ENCODE results near the gene KLC1.

The KLC1 gene

GRCh38 chr14:103692159-103692558, 63.1 kb downstream of the KLC1 start:
- peaks cover 6 to 9% of the 10 kb centered on the region in 2 donors for H3K4me1 Mint-ChIP-seq (ENCODE audit: low read depth in 2 of 2)
- H3K27ac Mint-ChIP-seq = peak overlapping the region in 1 of 2 donors; percentile 35
- no peaks in the 10 kb centered on the region for H3K27me3 Mint-ChIP-seq
- ATAC-seq (replicated peaks) (no peak), DNase-seq (no peak)
- H3K36me3 Mint-ChIP-seq (ENCODE audit: insufficient read depth) = peaks cover 47% of the 10 kb centered on the region
- H3K9me3 Mint-ChIP-seq = no peaks in the 10 kb centered on the region
- H3K4me3 Mint-ChIP-seq = no peak overlapping the region

GRCh38 chr14:103692871-103693270, 63.9 kb downstream of the KLC1 start:
- no peaks in the 10 kb centered on the region for H3K27me3 Mint-ChIP-seq
- H3K4me3 Mint-ChIP-seq = no peak overlapping the region
- no peak for ATAC-seq (replicated peaks)
- H3K27ac Mint-ChIP-seq = no peak overlapping the region
- no peak for DNase-seq
- peaks cover 40% of the 10 kb centered on the region for H3K36me3 Mint-ChIP-seq (ENCODE audit: insufficient read depth)
- H3K9me3 Mint-ChIP-seq = no peaks in the 10 kb centered on the region
- H3K4me1 Mint-ChIP-seq (ENCODE audit: low read depth in 2 of 2) = peaks cover 6 to 9% of the 10 kb centered on the region in 2 donors

GRCh38 chr14:103693515-103693914, 64.5 kb downstream of the KLC1 start:
- peaks cover 6 to 8% of the 10 kb centered on the region in 2 donors for H3K4me1 Mint-ChIP-seq (ENCODE audit: low read depth in 2 of 2)
- H3K36me3 Mint-ChIP-seq (ENCODE audit: insufficient read depth) = peaks cover 34% of the 10 kb centered on the region
- peak overlapping the region in 1 of 2 donors; percentile 29 for H3K27ac Mint-ChIP-seq

GRCh38 chr14:103694572-103695026, 65.6 kb downstream of the KLC1 start:
- Mint-ChIP-seq H3K4me1 (ENCODE audit: low read depth in 2 of 2) (peaks cover 4 to 8% of the 10 kb centered on the region in 2 donors), H3K27me3 (no peaks in the 10 kb centered on the region), H3K36me3 (ENCODE audit: insufficient read depth) (peaks cover 33% of the 10 kb centered on the region), H3K9me3 (no peaks in the 10 kb centered on the region), H3K4me3 (no peak overlapping the region), H3K27ac (no peak overlapping the region)
- ATAC-seq (replicated peaks) (no peak), DNase-seq (no peak)

More at GRCh38 chr14:103693515-103693914, 64.5 kb downstream of the KLC1 start:
- Mint-ChIP-seq H3K9me3 (no peaks in the 10 kb centered on the region), H3K27me3 (no peaks in the 10 kb centered on the region), H3K4me3 (no peak overlapping the region)
- DNase-seq = no peak
- ATAC-seq (replicated peaks) = no peak

- DNase-seq (no peak), ATAC-seq (replicated peaks) (no peak)
- H3K27me3 Mint-ChIP-seq = no peaks in the 10 kb centered on the region
- peaks cover 3 to 9% of the 10 kb centered on the region in 2 donors for H3K4me1 Mint-ChIP-seq (ENCODE audit: low read depth in 2 of 2)
- no peaks in the 10 kb centered on the region for H3K9me3 Mint-ChIP-seq
- H3K36me3 Mint-ChIP-seq (ENCODE audit: insufficient read depth) = peaks cover 35% of the 10 kb centered on the region
- no peak overlapping the region for H3K27ac Mint-ChIP-seq
- H3K4me3 Mint-ChIP-seq = no peak overlapping the region
Observed at GRCh38 chr14:103695296-103696069, 66.5 kb downstream of the KLC1 start.

GRCh38 chr14:103696070-103696402, 67.0 kb downstream of the KLC1 start:
- Mint-ChIP-seq H3K9me3 (no peaks in the 10 kb centered on the region), H3K27ac (peak overlapping the region in 1 of 2 donors; percentile 29), H3K4me1 (ENCODE audit: low read depth in 2 of 2) (peaks cover 3 to 9% of the 10 kb centered on the region in 2 donors), H3K27me3 (no peaks in the 10 kb centered on the region), H3K4me3 (no peak overlapping the region), H3K36me3 (ENCODE audit: insufficient read depth) (peaks cover 31% of the 10 kb centered on the region)
- DNase-seq (no peak), ATAC-seq (replicated peaks) (no peak)

GRCh38 chr14:103696466-103697071, 67.6 kb downstream of the KLC1 start:
- Mint-ChIP-seq H3K27ac (peak overlapping the region in 1 of 2 donors; percentile 29), H3K36me3 (ENCODE audit: insufficient read depth) (peaks cover 28% of the 10 kb centered on the region)

GRCh38 chr14:103697206-103697602, 68.2 kb downstream of the KLC1 start:
- Mint-ChIP-seq H3K4me3 (no peak overlapping the region), H3K9me3 (no peaks in the 10 kb centered on the region), H3K4me1 (ENCODE audit: low read depth in 2 of 2) (peaks cover 3 to 9% of the 10 kb centered on the region in 2 donors), H3K36me3 (ENCODE audit: insufficient read depth) (peaks cover 31% of the 10 kb centered on the region), H3K27ac (no peak overlapping the region), H3K27me3 (no peaks in the 10 kb centered on the region)
- DNase-seq (no peak), ATAC-seq (replicated peaks) (no peak)

More at GRCh38 chr14:103696466-103697071, 67.6 kb downstream of the KLC1 start:
- Mint-ChIP-seq H3K4me1 (ENCODE audit: low read depth in 2 of 2) (peaks cover 3 to 9% of the 10 kb centered on the region in 2 donors), H3K9me3 (no peaks in the 10 kb centered on the region), H3K4me3 (no peak overlapping the region), H3K27me3 (no peaks in the 10 kb centered on the region)
- ATAC-seq (replicated peaks) (no peak), DNase-seq (no peak)

GRCh38 chr14:103697603-103698379, 68.8 kb downstream of the KLC1 start:
- H3K4me1 Mint-ChIP-seq (ENCODE audit: low read depth in 2 of 2) = peaks cover 3 to 9% of the 10 kb centered on the region in 2 donors
- DNase-seq (no peak), ATAC-seq (replicated peaks) (no peak)
- H3K4me3 Mint-ChIP-seq = no peak overlapping the region
- no peaks in the 10 kb centered on the region for H3K27me3 Mint-ChIP-seq
- no peaks in the 10 kb centered on the region for H3K9me3 Mint-ChIP-seq
- no peak overlapping the region for H3K27ac Mint-ChIP-seq
- H3K36me3 Mint-ChIP-seq (ENCODE audit: insufficient read depth) = peaks cover 28% of the 10 kb centered on the region

GRCh38 chr14:103698380-103699260, 69.6 kb downstream of the KLC1 start:
- no peak overlapping the region for H3K27ac Mint-ChIP-seq
- peaks cover 24% of the 10 kb centered on the region for H3K36me3 Mint-ChIP-seq (ENCODE audit: insufficient read depth)
- DNase-seq = no peak

GRCh38 chr14:103699261-103699661, 70.2 kb downstream of the KLC1 start:
- DNase-seq (no peak), ATAC-seq (replicated peaks) (no peak)
- peak overlapping the region in 1 of 2 donors; percentile 69 for H3K27ac Mint-ChIP-seq
- H3K27me3 Mint-ChIP-seq = no peaks in the 10 kb centered on the region
- no peaks in the 10 kb centered on the region for H3K9me3 Mint-ChIP-seq
- peaks cover 8 to 14% of the 10 kb centered on the region in 2 donors for H3K4me1 Mint-ChIP-seq (ENCODE audit: low read depth in 2 of 2)
- H3K36me3 Mint-ChIP-seq (ENCODE audit: insufficient read depth) = peaks cover 22% of the 10 kb centered on the region
- no peak overlapping the region for H3K4me3 Mint-ChIP-seq

More at GRCh38 chr14:103698380-103699260, 69.6 kb downstream of the KLC1 start:
- H3K4me1 Mint-ChIP-seq (ENCODE audit: low read depth in 2 of 2) = peaks cover 8 to 11% of the 10 kb centered on the region in 2 donors
- no peak overlapping the region for H3K4me3 Mint-ChIP-seq
- no peaks in the 10 kb centered on the region for H3K9me3 Mint-ChIP-seq
- ATAC-seq (replicated peaks) = no peak
- no peaks in the 10 kb centered on the region for H3K27me3 Mint-ChIP-seq

- Mint-ChIP-seq H3K4me3 (no peak overlapping the region), H3K27me3 (no peaks in the 10 kb centered on the region), H3K36me3 (ENCODE audit: insufficient read depth) (peaks cover 24% of the 10 kb centered on the region), H3K4me1 (ENCODE audit: low read depth in 2 of 2) (peaks cover 8 to 14% of the 10 kb centered on the region in 2 donors), H3K27ac (peak overlapping the region; percentile 69 to 77), H3K9me3 (no peaks in the 10 kb centered on the region)
- ATAC-seq (replicated peaks) (no peak), DNase-seq (no peak)
Observed at GRCh38 chr14:103699901-103700752, 71.1 kb downstream of the KLC1 start.
